Mesenchymal stem cell (in vitro differentiated cells and primary cell): ENCODE measurements around the gene CYTH4.

Experiments
- DNase-seq: peaks from one replicate; pipeline ENCODE4 v3.0.0-alpha.2; 2013
- H2AFZ ChIP-seq: one replicate; pipeline ENCODE4 v1.6.1; 2013; ENCODE audit warnings: low read depth, mild to moderate bottlenecking, control low read depth, inconsistent platforms, low read length, moderate library complexity
- H2AK5ac ChIP-seq: 2 replicates; pipeline ENCODE4 v1.6.1; 2013; ENCODE audit warnings: low read length, moderate library complexity, mild to moderate bottlenecking, inconsistent platforms; ENCODE audit not compliant: severe bottlenecking
- H2BK120ac ChIP-seq: one replicate; pipeline ENCODE4 v1.6.1; 2013; ENCODE audit warnings: low read depth, mild to moderate bottlenecking, inconsistent platforms, low read length, moderate library complexity
- H2BK12ac ChIP-seq, 2 experiments: one replicate each; pipeline ENCODE4 v1.6.1; 2013; ENCODE audit warnings: inconsistent platforms in 2 of 2, low read length in 2 of 2, mild to moderate bottlenecking in 2 of 2, moderate library complexity in 2 of 2, control low read depth in 1 of 2
- H2BK15ac ChIP-seq: one replicate; pipeline ENCODE4 v1.6.1; 2013; ENCODE audit warnings: mild to moderate bottlenecking, low read depth, inconsistent platforms; ENCODE audit not compliant: poor library complexity, severe bottlenecking
- H2BK5ac ChIP-seq: 2 replicates; pipeline ENCODE4 v1.6.1; 2013; ENCODE audit warnings: low read depth, mild to moderate bottlenecking, low read length, control low read depth, inconsistent platforms; ENCODE audit not compliant: poor library complexity, severe bottlenecking
- H3K14ac ChIP-seq, 2 experiments: one replicate each; pipeline ENCODE4 v1.6.1; 2013; ENCODE audit warnings: inconsistent platforms in 2 of 2, low read length in 2 of 2, control low read depth in 1 of 2, mild to moderate bottlenecking in 1 of 2, moderate library complexity in 1 of 2
- H3K18ac ChIP-seq, 2 experiments: one replicate each; pipeline ENCODE4 v1.6.1; 2013; ENCODE audit warnings: inconsistent platforms in 2 of 2, low read length in 2 of 2, control low read depth in 1 of 2, low read depth in 1 of 2, mild to moderate bottlenecking in 1 of 2
- H3K23ac ChIP-seq, 2 experiments: one replicate each; pipeline ENCODE4 v1.6.1; 2013; ENCODE audit warnings: inconsistent platforms in 2 of 2, low read length in 2 of 2, mild to moderate bottlenecking in 2 of 2, moderate library complexity in 2 of 2, control low read depth in 1 of 2
- H3K27ac ChIP-seq: 2 replicates; pipeline ENCODE4 v1.5.1; 2013; ENCODE audit warnings: mild to moderate bottlenecking, moderate library complexity, low read length, control low read depth, inconsistent platforms; ENCODE audit not compliant: poor library complexity, severe bottlenecking
- H3K27me3 ChIP-seq, 2 experiments: 2 replicates each; pipeline versions ENCODE4 v1.6.1 to v1.7.0; 2013; ENCODE audit warnings: low read length in 2 of 2, mild to moderate bottlenecking in 2 of 2, moderate library complexity in 2 of 2, control low read depth in 1 of 2, inconsistent platforms in 1 of 2; ENCODE audit not compliant: control insufficient read depth in 1 of 2, insufficient read depth in 1 of 2
- H3K36me3 ChIP-seq, 2 experiments: 2 replicates each; pipeline versions ENCODE4 v1.6.1 to v1.7.0; 2013; ENCODE audit warnings: low read length in 2 of 2, control low read depth in 1 of 2, inconsistent platforms in 1 of 2, low read depth in 1 of 2, mild to moderate bottlenecking in 1 of 2; ENCODE audit not compliant: insufficient read depth in 2 of 2, control insufficient read depth in 1 of 2
- H3K4ac ChIP-seq, 2 experiments: one replicate each; pipeline ENCODE4 v1.6.1; 2013; ENCODE audit warnings: inconsistent platforms in 2 of 2, low read length in 2 of 2, mild to moderate bottlenecking in 2 of 2, moderate library complexity in 2 of 2, control low read depth in 1 of 2, low read depth in 1 of 2
- H3K4me1 ChIP-seq: 2 replicates; pipeline ENCODE4 v1.6.1; 2013; ENCODE audit warnings: low read depth, low read length, control low read depth; ENCODE audit not compliant: control insufficient read depth, insufficient read depth
- H3K4me2 ChIP-seq: 2 replicates; pipeline ENCODE4 v1.6.1; 2013; ENCODE audit warnings: low read length, mild to moderate bottlenecking, inconsistent platforms; ENCODE audit not compliant: poor library complexity, severe bottlenecking
- H3K4me3 ChIP-seq, 2 experiments: 2 replicates each; pipeline versions ENCODE4 v1.5.1 to v1.7.0; 2013; ENCODE audit warnings: low read length in 2 of 2, mild to moderate bottlenecking in 2 of 2, control low read depth in 1 of 2, low read depth in 1 of 2; ENCODE audit not compliant: insufficient read depth in 1 of 2
- H3K79me1 ChIP-seq: replicated peaks from 2 replicates; pipeline ENCODE4 v1.6.1; 2013; ENCODE audit warnings: mild to moderate bottlenecking, control low read depth, low read length, inconsistent platforms; ENCODE audit not compliant: poor library complexity, severe bottlenecking
- H3K9ac ChIP-seq: 2 replicates; pipeline ENCODE4 v1.7.0; 2013; ENCODE audit warnings: mild to moderate bottlenecking, low read length, moderate library complexity
- H3K9me3 ChIP-seq: 2 replicates; pipeline ENCODE4 v1.7.0; 2013; ENCODE audit warnings: mild to moderate bottlenecking, low read length; ENCODE audit not compliant: control insufficient read depth
- H4K8ac ChIP-seq: one replicate; pipeline ENCODE4 v1.6.1; 2013; ENCODE audit warnings: inconsistent platforms, mild to moderate bottlenecking, low read length, moderate library complexity
- H4K91ac ChIP-seq: one replicate; pipeline ENCODE4 v1.6.1; 2013; ENCODE audit warnings: mild to moderate bottlenecking, low read length, inconsistent platforms
- WGBS: methylation state at CpG from one replicate; pipeline ENCODE4 v1.1.7; 2013; ENCODE audit warnings: mixed read lengths; 5-methylcytosine and 5-hydroxymethylcytosine counted together

Gene CYTH4

GRCh38 chr22:37351232-37351631, 68.9 kb downstream of the CYTH4 start:
- no peak overlapping the region for H2BK12ac ChIP-seq
- no peaks in the 10 kb centered on the region for H3K36me3 ChIP-seq
- DNase-seq = no peak
- no peak overlapping the region for H3K4me3 ChIP-seq
- H4K91ac ChIP-seq = no peak overlapping the region
- H2BK5ac ChIP-seq = no peak overlapping the region
- no peak overlapping the region for H3K23ac ChIP-seq
- no peak overlapping the region for H3K4me2 ChIP-seq
- H2BK120ac ChIP-seq = no peak overlapping the region
- no peak overlapping the region for H3K9ac ChIP-seq
- no peak overlapping the region for H3K18ac ChIP-seq
- H3K14ac ChIP-seq = no peak overlapping the region
- peak overlapping the region; percentile 53 for H2AK5ac ChIP-seq
- H3K4ac ChIP-seq = no peak overlapping the region
- no peak overlapping the region for H2BK15ac ChIP-seq
- H4K8ac ChIP-seq = no peak overlapping the region
- 62% methylated on average over 3 of the region's 3 CpGs for WGBS
- H3K79me1 ChIP-seq = no peaks in the 10 kb centered on the region
- no peak overlapping the region for H2AFZ ChIP-seq
- peaks cover 34% of the 10 kb centered on the region for H3K4me1 ChIP-seq
- H3K27ac ChIP-seq = no peak overlapping the region
- no peaks in the 10 kb centered on the region for H3K9me3 ChIP-seq
- peaks cover 0 to 53% of the 10 kb centered on the region in 2 experiments for H3K27me3 ChIP-seq

- no peak overlapping the region for H2BK15ac ChIP-seq
- H3K4ac ChIP-seq = no peak overlapping the region
- no peak overlapping the region for H2AFZ ChIP-seq
- no peaks in the 10 kb centered on the region for H3K36me3 ChIP-seq
- H3K79me1 ChIP-seq = no peaks in the 10 kb centered on the region
- no peak overlapping the region for H4K91ac ChIP-seq
- no peak overlapping the region for H3K4me2 ChIP-seq
- H3K9me3 ChIP-seq = no peaks in the 10 kb centered on the region
- H3K27ac ChIP-seq = no peak overlapping the region
- H3K27me3 ChIP-seq = peaks cover 0 to 64% of the 10 kb centered on the region in 2 experiments
- peak overlapping the region; percentile 98 for H2AK5ac ChIP-seq
- DNase-seq = no peak
- no peak overlapping the region for H3K4me3 ChIP-seq
- no peak overlapping the region for H3K18ac ChIP-seq
- H3K9ac ChIP-seq = no peak overlapping the region
- H3K23ac ChIP-seq = no peak overlapping the region
- 90% methylated on average over 7 of the region's 7 CpGs for WGBS
- no peak overlapping the region for H2BK120ac ChIP-seq
- no peak overlapping the region for H4K8ac ChIP-seq
- H2BK12ac ChIP-seq = no peak overlapping the region
- H2BK5ac ChIP-seq = no peak overlapping the region
- H3K4me1 ChIP-seq = peaks cover 31% of the 10 kb centered on the region
- H3K14ac ChIP-seq = peak overlapping the region in 1 of 2 experiments; percentile 11
These were observed 70.2 kb downstream of the CYTH4 start for GRCh38 chr22:37352481-37352880.

DNA sequence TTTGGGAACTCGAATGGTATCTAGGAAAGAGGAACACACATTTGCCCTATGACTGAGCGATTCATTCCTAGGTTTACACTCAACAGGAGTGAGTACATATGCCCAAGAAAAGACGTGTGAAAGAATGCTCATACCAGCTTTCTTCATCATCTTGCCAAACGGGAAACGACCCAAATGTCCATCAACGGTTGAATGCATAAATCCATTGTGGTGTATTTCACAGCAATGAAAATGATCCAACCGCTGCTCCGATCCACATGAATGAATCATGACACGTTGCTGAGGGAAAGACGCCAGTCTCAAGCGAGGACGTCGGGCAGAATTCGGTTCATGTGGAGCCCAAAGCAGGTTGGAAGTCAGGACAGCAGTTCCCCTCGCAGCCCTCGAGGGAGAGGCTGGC, 71.5 kb downstream of the CYTH4 start:
- no peak overlapping the region for H3K18ac ChIP-seq
- H4K91ac ChIP-seq = no peak overlapping the region
- H3K9ac ChIP-seq = no peak overlapping the region
- peaks cover 35% of the 10 kb centered on the region for H3K4me1 ChIP-seq
- no peak overlapping the region for H3K4me3 ChIP-seq
- H2BK120ac ChIP-seq = no peak overlapping the region
- H3K4ac ChIP-seq = no peak overlapping the region
- H3K36me3 ChIP-seq = peaks cover 0 to 3% of the 10 kb centered on the region in 2 experiments
- no peak overlapping the region for H2AK5ac ChIP-seq
- peak overlapping the region; percentile 83 for H3K27ac ChIP-seq
- H2BK5ac ChIP-seq = no peak overlapping the region
- H2AFZ ChIP-seq = no peak overlapping the region
- H4K8ac ChIP-seq = no peak overlapping the region
- H3K9me3 ChIP-seq = no peaks in the 10 kb centered on the region
- H2BK15ac ChIP-seq = no peak overlapping the region
- WGBS = 89% methylated on average over 16 of the region's 16 CpGs
- H3K79me1 ChIP-seq = no peaks in the 10 kb centered on the region
- no peak overlapping the region for H3K4me2 ChIP-seq
- H2BK12ac ChIP-seq = no peak overlapping the region
- H3K27me3 ChIP-seq = peaks cover 0 to 71% of the 10 kb centered on the region in 2 experiments
- no peak for DNase-seq
- no peak overlapping the region for H3K14ac ChIP-seq
- no peak overlapping the region for H3K23ac ChIP-seq

DNA sequence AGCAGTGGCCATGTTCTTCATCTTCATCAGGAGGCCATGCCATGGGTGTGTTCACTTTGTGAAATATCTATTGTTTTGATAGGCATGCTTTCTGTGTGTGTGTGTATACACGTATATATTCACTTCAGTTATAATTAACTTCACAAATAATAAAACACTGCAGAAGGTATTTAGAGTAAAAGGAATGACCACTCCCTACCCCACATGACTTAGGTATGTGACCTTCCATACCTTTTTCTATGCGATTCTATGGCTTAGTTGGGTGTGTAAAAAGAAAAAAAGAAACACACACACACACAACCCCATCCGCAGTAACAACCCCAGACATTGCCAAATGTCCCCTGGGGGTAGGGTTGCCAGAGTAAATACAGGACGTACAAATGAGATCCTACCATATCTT, 72.0 kb downstream of the CYTH4 start:
- H3K14ac ChIP-seq = no peak overlapping the region
- H4K91ac ChIP-seq = no peak overlapping the region
- no peaks in the 10 kb centered on the region for H3K9me3 ChIP-seq
- H3K4ac ChIP-seq = no peak overlapping the region
- no peak for DNase-seq
- H3K27me3 ChIP-seq = peaks cover 0 to 75% of the 10 kb centered on the region in 2 experiments
- no peak overlapping the region for H2BK12ac ChIP-seq
- no peak overlapping the region for H2AFZ ChIP-seq
- no peaks in the 10 kb centered on the region for H3K79me1 ChIP-seq
- no peak overlapping the region for H2BK120ac ChIP-seq
- H3K36me3 ChIP-seq = peaks cover 0 to 3% of the 10 kb centered on the region in 2 experiments
- H2BK5ac ChIP-seq = peak overlapping the region; percentile 15
- peaks cover 39% of the 10 kb centered on the region for H3K4me1 ChIP-seq
- H3K4me3 ChIP-seq = no peak overlapping the region
- H2AK5ac ChIP-seq = no peak overlapping the region
- no peak overlapping the region for H4K8ac ChIP-seq
- H3K27ac ChIP-seq = peak overlapping the region; percentile 60
- H3K18ac ChIP-seq = no peak overlapping the region
- 40% methylated on average over 1 of the region's 4 CpGs for WGBS
- H3K4me2 ChIP-seq = no peak overlapping the region
- no peak overlapping the region for H2BK15ac ChIP-seq
- H3K23ac ChIP-seq = no peak overlapping the region
- H3K9ac ChIP-seq = no peak overlapping the region
